DOHH2 (cell line): Measurements from ENCODE around the gene FUS.

Experiments
- CTCF ChIP-seq: fragments of 200-600 bp; sonication (generic); IDR thresholded peaks from one replicate; pipeline ENCODE4 v1.5.1; 2014; ENCODE audit warnings: antibody characterized with exemption, mild to moderate bottlenecking, low read depth, low read length; ENCODE audit not compliant: poor library complexity, severe bottlenecking
- EZH2phosphoT487 ChIP-seq: fragments of 200-600 bp; sonication (generic); IDR thresholded peaks from 2 replicates; pipeline ENCODE4 v1.6.1; 2017; ENCODE audit warnings: borderline replicate concordance, mild to moderate bottlenecking, antibody characterized with exemption, low read length, moderate library complexity, mixed read lengths

- no peak for TF ChIP-seq CTCF
- no peak for TF ChIP-seq EZH2phosphoT487
Observed at GRCh38 chr16:31183432-31184428, 3.8 kb downstream of the FUS start.
